PC-9 (cell line): Measurements from ENCODE around the gene TACC3. TPM values are rescaled to one million over a fixed set of nuclear protein-coding genes. Genes with fewer than 3 reads are reported as not detected.

Experiments used
- BruUV-seq: library from RNA; stranded (reverse); fragments of 400-500 nt; replicated peaks from 2 replicates; lab custom pipeline; 2021; lab: Mats Ljungman, UMichigan
- CTCF ChIA-PET: fragments of 300-600 bp; sonication (Branson Sonifier 250); formaldehyde crosslinking; loops from one replicate; lab custom pipeline; 2022; ENCODE audit warnings: antibody characterized with exemption; lab: Charles Lee
- POLR2A ChIA-PET: fragments of 300-600 bp; sonication (Branson Sonifier 250); formaldehyde crosslinking; loops from one replicate; lab custom pipeline; 2022; ENCODE audit warnings: antibody characterized with exemption; ENCODE audit not compliant: unreplicated experiment; lab: Charles Lee
- DNase-seq, 2 experiments: peaks; one replicate each; pipeline versions ENCODE4 v3.0.0 to v3.0.0-alpha.2; 2015 to 2022; ENCODE audit warnings: mixed read lengths in 1 of 2
- H2AFZ ChIP-seq: fragments of 200-600 bp; sonication (generic); 2 replicates; pipeline ENCODE4 v1.8.1; 2017; ENCODE audit warnings: antibody characterized with exemption
- H3F3A ChIP-seq: fragments of 200-600 bp; sonication (generic); 2 replicates; pipeline ENCODE4 v1.8.1; 2017; ENCODE audit warnings: antibody characterized with exemption, mild to moderate bottlenecking, low read depth; ENCODE audit not compliant: insufficient read depth
- H3K27ac ChIP-seq: fragments of 200-600 bp; sonication (generic); 2 replicates; pipeline ENCODE4 v1.6.1; 2016; ENCODE audit warnings: mixed run types
- H3K27me3 ChIP-seq: fragments of 200-600 bp; sonication (generic); 2 replicates; pipeline ENCODE4 v1.6.1; 2016; ENCODE audit warnings: low read depth, mixed run types; ENCODE audit not compliant: insufficient read depth
- H3K36me3 ChIP-seq: fragments of 200-600 bp; sonication (generic); 2 replicates; pipeline ENCODE4 v1.6.1; 2016; ENCODE audit warnings: low read depth, mixed run types
- H3K4me1 ChIP-seq: fragments of 200-600 bp; sonication (generic); replicated peaks from 2 replicates; pipeline ENCODE4 v1.6.1; 2016; ENCODE audit warnings: mixed run types; ENCODE audit not compliant: insufficient read depth
- H3K4me2 ChIP-seq: fragments of 200-600 bp; sonication (generic); 2 replicates; pipeline ENCODE4 v1.6.1; 2017; ENCODE audit warnings: mixed run types
- H3K4me3 ChIP-seq: fragments of 200-600 bp; sonication (generic); 2 replicates; pipeline ENCODE4 v1.6.1; 2016; ENCODE audit warnings: mixed run types
- H3K79me2 ChIP-seq: fragments of 200-600 bp; sonication (generic); 2 replicates; pipeline ENCODE4 v1.6.1; 2017; ENCODE audit warnings: low read depth, mixed run types
- H3K9me2 ChIP-seq: fragments of 200-600 bp; sonication (generic); 2 replicates; pipeline ENCODE4 v1.8.1; 2017; ENCODE audit warnings: mild to moderate bottlenecking; ENCODE audit not compliant: insufficient read depth
- H3K9me3 ChIP-seq: fragments of 200-600 bp; sonication (generic); 2 replicates; pipeline ENCODE4 v1.8.1; 2016; ENCODE audit warnings: low read depth; ENCODE audit not compliant: insufficient read depth
- H4K20me1 ChIP-seq: fragments of 200-600 bp; sonication (generic); 2 replicates; pipeline ENCODE4 v1.8.1; 2017; ENCODE audit not compliant: insufficient read depth
- EZH2 ChIP-seq: fragments of 200-600 bp; sonication (generic); IDR thresholded peaks from 2 replicates; pipeline ENCODE4 v1.8.0; 2017; ENCODE audit warnings: antibody characterized with exemption, low read depth
- intact Hi-C: fragments of 100-400 bp; cut with micrococcal nuclease; formaldehyde crosslinking; loops from one replicate; pipeline ENCODE4 v1.10.0; 2022; ENCODE audit not compliant: unreplicated experiment
- total RNA-seq: library from RNA; stranded (reverse); gene quantifications from 2 replicates; pipeline ENCODE4 v1.2.3, GENCODE V29; 2021
- TF ChIP-seq, protein P1 (sequence below): fragments of 200-600 bp; sonication (generic); conservative IDR thresholded peaks from 2 replicates; pipeline ENCODE4 v1.6.1; 2017; ENCODE audit warnings: mixed run types, antibody characterized with exemption, mild to moderate bottlenecking, moderate library complexity

Gene TACC3
- total RNA-seq, 1 experiment from 2014 or later = 134 TPM

DNA sequence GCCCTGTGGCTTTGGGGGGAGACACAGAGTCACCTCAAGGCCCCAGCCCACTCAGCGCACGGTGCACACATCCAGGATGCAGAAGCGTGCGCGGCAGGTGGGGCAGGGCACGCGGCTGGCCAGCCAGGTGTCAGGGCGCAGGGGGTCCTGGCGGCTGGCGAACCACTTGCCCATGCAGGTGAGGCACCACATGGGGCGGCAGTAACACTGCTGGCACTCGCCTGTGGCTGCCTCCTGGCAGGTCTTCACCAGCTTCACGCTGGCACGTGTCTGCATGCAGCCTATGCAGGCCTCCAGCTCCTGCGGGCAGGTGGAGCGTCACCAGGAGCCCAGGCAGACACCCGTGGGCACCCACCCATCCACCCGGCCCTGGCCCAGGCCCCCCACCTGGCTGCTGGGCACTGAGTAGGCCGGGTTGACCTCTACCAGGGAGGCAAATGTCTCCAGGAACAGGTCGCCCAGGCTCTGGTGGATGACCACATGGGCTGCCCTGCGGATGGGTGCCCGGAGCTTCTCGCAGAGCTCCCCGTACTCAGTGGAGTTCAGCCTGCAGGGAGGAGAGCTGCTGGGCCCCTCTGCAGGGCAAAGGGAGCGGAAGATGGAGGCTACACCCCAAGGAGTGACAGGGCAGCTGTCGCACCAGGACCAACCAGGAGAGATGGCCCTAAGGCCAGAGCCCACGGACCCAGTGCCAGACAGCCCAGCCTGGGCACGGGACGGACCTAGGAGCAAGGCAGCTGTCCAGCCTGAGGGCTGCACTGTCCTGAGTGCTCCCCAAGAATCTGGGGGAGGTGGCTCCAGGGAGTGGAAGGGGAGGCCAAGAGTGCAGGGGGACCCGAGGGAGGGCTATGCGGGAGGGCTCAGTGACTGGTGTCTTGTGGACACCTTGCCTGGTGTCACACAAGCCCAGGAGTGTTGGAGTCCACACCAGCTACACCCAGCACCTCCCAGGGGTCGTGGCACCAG lies 3.9 kb upstream of the TACC3 start:
- POLR2A ChIA-PET = no interaction called here
- no peak overlapping the region for H2AFZ ChIP-seq
- DNase-seq = no peak
- no peaks in the 10 kb centered on the region for H3K9me3 ChIP-seq
- CTCF ChIA-PET = no interaction called here
- H3K4me3 ChIP-seq = no peak overlapping the region
- peaks cover 22% of the 10 kb centered on the region for H3K4me1 ChIP-seq
- TF ChIP-seq EZH2 = no peak
- TF ChIP-seq, protein P1, sequence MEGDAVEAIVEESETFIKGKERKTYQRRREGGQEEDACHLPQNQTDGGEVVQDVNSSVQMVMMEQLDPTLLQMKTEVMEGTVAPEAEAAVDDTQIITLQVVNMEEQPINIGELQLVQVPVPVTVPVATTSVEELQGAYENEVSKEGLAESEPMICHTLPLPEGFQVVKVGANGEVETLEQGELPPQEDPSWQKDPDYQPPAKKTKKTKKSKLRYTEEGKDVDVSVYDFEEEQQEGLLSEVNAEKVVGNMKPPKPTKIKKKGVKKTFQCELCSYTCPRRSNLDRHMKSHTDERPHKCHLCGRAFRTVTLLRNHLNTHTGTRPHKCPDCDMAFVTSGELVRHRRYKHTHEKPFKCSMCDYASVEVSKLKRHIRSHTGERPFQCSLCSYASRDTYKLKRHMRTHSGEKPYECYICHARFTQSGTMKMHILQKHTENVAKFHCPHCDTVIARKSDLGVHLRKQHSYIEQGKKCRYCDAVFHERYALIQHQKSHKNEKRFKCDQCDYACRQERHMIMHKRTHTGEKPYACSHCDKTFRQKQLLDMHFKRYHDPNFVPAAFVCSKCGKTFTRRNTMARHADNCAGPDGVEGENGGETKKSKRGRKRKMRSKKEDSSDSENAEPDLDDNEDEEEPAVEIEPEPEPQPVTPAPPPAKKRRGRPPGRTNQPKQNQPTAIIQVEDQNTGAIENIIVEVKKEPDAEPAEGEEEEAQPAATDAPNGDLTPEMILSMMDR = no peak
- H3F3A ChIP-seq = peaks cover 41% of the 10 kb centered on the region; the same call in 1 of the 2 replicates
- H3K9me2 ChIP-seq = no peaks in the 10 kb centered on the region
- BruUV-seq = no TSS peak
- no peaks in the 10 kb centered on the region for H3K36me3 ChIP-seq
- peaks cover 32% of the 10 kb centered on the region; the same call in 1 of the 2 replicates for H4K20me1 ChIP-seq
- H3K79me2 ChIP-seq = peaks cover 82% of the 10 kb centered on the region
- no peak overlapping the region for H3K27ac ChIP-seq
- H3K4me2 ChIP-seq = no peak overlapping the region
- intact Hi-C loops = no loop called here
- H3K27me3 ChIP-seq = no peaks in the 10 kb centered on the region

DNA sequence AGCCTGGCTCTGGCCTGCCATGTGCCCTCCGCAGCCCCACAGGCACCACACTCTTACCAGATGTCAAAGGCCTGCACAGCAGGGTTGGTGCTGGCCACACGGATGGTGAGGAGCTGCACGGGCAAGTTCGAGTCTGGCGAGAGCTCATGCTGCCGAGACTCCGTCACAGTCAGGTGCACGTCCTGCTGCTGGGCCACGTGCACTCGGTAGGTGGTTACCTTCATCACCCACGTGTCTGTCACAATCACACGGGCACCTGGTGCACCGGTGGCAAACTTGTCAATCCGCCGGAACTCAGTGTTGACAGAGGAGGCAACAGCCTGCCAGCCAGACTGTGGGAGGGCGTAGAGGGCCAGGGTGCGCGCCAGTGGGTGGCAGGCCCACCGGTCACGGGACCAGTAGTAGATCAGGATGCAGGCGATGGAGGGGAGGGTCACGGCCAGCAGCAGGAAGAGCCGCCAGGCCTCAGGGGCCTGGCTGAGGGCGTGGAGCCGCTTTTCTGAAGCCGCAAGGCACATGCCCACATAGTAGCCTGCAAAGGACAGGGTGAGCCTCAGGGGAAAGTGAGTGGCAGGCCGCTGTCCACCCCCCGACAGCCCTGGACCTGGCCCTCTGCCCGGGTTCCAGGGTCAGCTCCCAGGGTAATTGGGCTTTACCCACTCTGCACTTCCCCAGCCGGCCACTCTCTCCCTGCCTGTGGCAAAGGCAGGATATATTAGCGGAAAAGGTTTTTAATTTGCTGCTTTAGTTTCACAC lies 3.0 kb upstream of the TACC3 start:
- TF ChIP-seq, protein P1 = no peak
- TF ChIP-seq EZH2 = no peak
- no peaks in the 10 kb centered on the region for H3K9me2 ChIP-seq
- H3K4me1 ChIP-seq = peaks cover 30% of the 10 kb centered on the region
- H3K4me3 ChIP-seq = no peak overlapping the region
- no peak for DNase-seq
- no peak overlapping the region for H3K27ac ChIP-seq
- intact Hi-C loops = no loop called here
- peaks cover 36% of the 10 kb centered on the region; the same call in 1 of the 2 replicates for H3F3A ChIP-seq
- peaks cover 86% of the 10 kb centered on the region for H3K79me2 ChIP-seq
- no TSS peak for BruUV-seq
- POLR2A ChIA-PET = no interaction called here
- no peaks in the 10 kb centered on the region for H3K9me3 ChIP-seq
- H2AFZ ChIP-seq = no peak overlapping the region
- CTCF ChIA-PET = no interaction called here
- H3K4me2 ChIP-seq = peak overlapping the region; percentile 89; the same call in 1 of the 2 replicates
- peaks cover 32% of the 10 kb centered on the region; the same call in 1 of the 2 replicates for H4K20me1 ChIP-seq
- H3K27me3 ChIP-seq = no peaks in the 10 kb centered on the region
- H3K36me3 ChIP-seq = no peaks in the 10 kb centered on the region
